Stimulated activated CD4-positive, alpha-beta T cell treated with anti-CD3 and anti-CD28 coated beads, Interleukin-15, amount 100 ng/mL, for 48 hours (primary cell): Measurements from ENCODE around the gene AAGAB.
"Not testable (repeated sequence)": the region's sequence is repeated elsewhere in the genome, so short reads cannot be mapped to it uniquely, and the experiment has no call there.

ENCODE experiments used
- DNase-seq, 2 donors: peaks; one replicate each; pipeline ENCODE4 v3.0.0-alpha.2; 2020; ENCODE audit warnings: low read depth in 2 of 2

AAGAB gene, protein sequence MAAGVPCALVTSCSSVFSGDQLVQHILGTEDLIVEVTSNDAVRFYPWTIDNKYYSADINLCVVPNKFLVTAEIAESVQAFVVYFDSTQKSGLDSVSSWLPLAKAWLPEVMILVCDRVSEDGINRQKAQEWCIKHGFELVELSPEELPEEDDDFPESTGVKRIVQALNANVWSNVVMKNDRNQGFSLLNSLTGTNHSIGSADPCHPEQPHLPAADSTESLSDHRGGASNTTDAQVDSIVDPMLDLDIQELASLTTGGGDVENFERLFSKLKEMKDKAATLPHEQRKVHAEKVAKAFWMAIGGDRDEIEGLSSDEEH

DNA sequence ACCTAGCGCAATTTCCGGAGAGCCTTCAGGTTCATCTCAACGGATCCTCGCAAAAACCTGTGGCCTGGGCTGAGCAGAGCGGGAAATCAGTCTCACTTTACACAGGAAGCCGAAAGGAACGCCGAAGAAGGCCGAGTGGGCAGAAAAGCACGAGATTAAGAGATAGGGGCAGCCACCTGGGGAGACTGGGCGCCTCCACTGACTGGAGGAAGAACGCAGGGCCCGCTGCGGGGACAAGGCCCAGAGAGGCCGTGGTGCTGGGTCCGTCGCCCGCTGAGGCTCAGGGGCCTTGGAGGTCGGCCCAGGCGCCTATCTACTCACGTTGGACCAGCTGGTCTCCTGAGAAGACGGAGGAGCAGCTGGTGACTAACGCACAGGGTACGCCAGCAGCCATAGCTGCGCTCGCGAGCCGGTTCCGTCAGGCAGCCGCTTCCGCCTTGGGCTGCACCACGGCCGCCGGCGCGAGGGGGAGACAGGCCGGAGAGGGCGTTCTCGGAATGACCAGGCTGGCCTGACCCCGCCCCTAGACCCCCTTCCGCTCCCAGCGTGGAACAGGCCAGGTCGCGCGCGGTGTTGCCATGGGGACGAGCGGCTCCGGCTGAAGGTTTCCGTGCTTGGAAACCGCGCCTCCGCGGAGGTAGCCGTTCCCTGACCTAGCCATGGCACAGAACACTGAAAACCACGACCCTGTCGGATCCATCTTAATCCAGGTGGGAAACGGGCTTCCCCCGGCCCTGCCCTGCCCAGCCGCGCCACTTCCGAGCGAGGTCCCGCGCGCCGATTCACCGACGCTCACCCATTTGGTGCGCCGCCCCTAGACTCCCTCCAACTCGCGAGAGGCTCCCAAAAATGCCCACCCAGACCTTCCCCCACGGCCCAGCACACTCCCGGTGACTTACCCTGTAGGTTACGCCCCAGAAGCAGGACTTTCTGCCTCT lies at the start of gene AAGAB, which contains the start of gene IQCH:
AAGAB (minus strand) TSS at position 424 of the 938 bp plus-strand sequence; CDS start at position 394, 30 bp downstream.
IQCH (plus strand) TSS at position 549 of the 938 bp plus-strand sequence; CDS start at position 660, 111 bp downstream.
- DNase-seq = peak; percentile 95 to 98

GRCh38 chr15:67303490-67304363 lies 49.3 kb upstream of the AAGAB start:
- DNase-seq = no peak

- no peak for DNase-seq
Observed at GRCh38 chr15:67300266-67301025, 46.0 kb upstream of the AAGAB start.

DNA sequence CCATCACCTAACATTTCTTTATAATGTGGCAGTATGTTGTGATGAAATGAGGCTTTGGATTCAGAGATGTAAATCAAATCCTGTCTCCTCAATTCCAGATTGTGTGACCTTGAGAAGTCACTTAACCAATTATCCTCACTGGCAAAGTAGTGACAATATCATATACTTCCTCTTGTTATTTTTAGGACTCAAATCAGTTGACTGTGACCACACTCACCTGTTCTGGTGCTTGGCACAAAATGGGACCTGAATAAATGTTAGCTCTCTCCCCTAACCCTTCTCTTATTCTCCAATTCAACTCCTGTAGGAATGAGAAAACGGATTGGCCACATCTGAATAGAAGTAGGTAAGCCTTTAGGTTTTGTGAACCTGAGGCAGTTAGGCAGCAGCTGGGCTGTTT lies 42.2 kb upstream of the AAGAB start:
- no peak for DNase-seq

DNA sequence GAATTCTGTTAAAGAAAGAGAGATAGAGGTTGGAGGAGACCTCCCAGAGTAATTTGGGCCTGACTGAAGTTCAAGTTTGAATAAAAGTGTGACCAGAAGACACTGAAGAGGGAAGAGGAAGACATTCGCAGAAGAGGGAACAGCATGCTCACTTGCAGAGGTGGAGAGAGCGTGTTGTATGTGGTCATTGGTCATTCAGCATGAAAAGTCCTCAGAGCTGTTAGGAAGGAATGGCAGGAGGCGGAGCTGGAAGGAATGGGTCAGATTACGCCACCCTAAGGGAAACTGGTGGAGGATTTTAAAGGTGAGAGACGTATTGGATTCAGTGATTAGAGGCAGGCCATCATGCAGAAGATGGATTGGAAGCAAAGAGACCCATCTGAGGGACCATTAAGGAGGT lies 41.7 kb upstream of the AAGAB start:
- no peak for DNase-seq

- DNase-seq = no peak
Observed at GRCh38 chr15:67290319-67290718, 35.9 kb upstream of the AAGAB start.

GRCh38 chr15:67286400-67286799 lies 31.9 kb upstream of the AAGAB start:
- DNase-seq = not testable (repeated sequence)

- DNase-seq = not testable (repeated sequence)
Observed at GRCh38 chr15:67285625-67286024, 31.2 kb upstream of the AAGAB start.

DNA sequence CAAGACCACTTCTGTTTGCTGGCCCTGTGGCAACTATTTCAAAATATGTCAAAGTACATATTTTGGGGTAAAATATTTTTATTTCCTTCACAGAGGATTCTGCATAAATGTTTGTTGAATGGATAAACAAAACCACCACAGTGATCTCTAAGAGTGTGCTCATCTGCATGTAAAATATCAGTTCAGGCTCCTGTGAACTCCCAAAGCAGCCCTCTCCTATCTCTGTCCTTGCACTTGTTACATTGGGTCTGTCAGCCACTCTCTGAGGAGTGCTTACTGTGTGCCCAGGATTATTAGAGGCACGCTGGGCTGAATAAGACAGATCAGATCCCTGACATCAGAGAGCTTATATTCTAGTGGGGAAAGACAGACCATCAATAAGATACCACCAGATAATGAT lies 27.3 kb upstream of the AAGAB start:
- DNase-seq = no peak

GRCh38 chr15:67280217-67280616 lies 25.8 kb upstream of the AAGAB start:
- DNase-seq = no peak

- DNase-seq = no peak
Observed at GRCh38 chr15:67276666-67277065, 22.2 kb upstream of the AAGAB start.

DNA sequence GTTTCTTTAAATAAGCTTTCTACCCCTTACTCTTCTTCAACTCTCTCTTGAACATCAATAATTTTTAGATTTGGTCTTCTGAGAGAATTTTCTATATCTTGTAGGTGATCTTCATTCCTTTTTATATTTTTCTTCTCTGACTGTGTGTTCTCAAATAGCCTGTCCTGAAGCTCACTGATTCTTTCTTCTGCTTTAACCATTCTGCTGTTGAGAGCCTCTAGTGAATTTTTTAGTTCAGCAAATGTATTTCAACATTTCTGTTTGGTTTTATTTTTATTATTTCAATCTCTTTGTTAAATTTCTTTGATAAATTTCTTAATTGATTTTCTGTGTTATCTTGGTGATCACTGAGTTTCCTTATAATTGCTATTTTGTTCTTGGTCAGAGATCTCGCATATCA lies 19.8 kb upstream of the AAGAB start:
- DNase-seq = no peak

- DNase-seq = no peak
Observed at GRCh38 chr15:67267951-67268941, 13.8 kb upstream of the AAGAB start.

DNA sequence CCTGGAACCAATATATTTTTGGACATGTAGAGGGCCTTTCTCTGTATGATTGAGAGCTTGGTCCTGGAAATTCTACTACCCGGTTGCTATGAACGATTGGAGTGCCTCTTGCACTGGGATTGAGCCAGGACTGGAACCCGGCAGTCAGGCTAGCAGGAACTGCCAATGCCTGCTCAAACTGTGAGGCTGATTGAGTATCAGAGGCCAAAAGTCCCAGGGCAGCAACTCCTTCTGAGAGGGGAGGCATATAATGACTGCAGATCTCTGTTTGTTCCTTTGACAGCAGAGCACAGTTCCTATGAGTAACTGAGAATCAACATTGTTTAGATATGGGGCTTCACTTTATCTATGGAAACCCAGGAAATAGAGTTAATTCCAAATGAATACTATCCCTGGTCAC lies 13.0 kb upstream of the AAGAB start:
- no peak for DNase-seq

DNA sequence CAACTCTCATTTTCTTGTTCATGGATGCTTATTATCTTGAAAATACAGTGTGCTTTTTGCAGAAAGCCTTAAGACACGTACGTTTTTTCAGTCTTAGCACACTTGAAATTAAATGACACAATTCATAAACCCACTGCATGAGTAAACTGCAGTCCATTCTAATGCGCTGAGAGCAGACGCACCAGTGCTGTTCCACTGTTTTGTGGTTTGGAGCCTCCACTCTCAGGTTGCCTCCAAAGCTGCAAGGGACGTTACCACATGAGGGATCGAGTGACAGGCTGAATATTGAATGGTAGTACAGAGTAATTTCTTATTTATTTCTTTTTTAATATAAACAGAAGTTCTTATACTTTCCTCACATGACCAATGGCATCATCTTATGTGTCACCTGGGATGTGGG lies 12.4 kb upstream of the AAGAB start:
- no peak for DNase-seq

GRCh38 chr15:67259806-67260205 lies 5.3 kb upstream of the AAGAB start:
- DNase-seq = no peak

GRCh38 chr15:67259379-67259778 lies 4.9 kb upstream of the AAGAB start:
- no peak for DNase-seq

DNA sequence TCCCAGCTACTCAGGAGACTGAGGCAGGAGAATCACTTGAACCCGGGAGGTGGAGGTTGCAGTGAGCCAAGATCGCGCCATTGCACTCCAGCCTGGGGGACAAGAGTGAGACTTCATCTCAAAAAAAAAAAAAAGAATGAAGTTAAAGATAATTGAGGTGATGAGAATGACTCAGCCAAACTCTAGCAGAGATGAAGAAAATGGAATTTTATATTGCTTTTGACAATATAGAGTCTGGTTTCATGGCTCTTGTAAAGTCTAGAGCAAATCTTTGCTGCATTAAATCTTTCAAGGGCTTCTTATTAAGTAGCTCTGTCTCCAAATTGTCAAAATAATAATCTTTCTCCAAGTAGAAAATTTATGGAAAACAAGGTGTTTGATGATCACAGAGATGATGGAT lies 4.0 kb upstream of the AAGAB start:
- not testable (repeated sequence) for DNase-seq

- no peak for DNase-seq
Observed at GRCh38 chr15:67256051-67256450, 1.6 kb upstream of the AAGAB start.
